Rectal smooth muscle tissue (tissue), 1 donor: Measurements from ENCODE around the gene CDK16.

Experiments used
- H3K27ac ChIP-seq: one replicate; pipeline ENCODE4 v1.7.0; 2013; ENCODE audit warnings: low read depth, low read length, inconsistent platforms
- H3K27me3 ChIP-seq: one replicate; pipeline ENCODE4 v1.7.0; 2013; ENCODE audit warnings: low read length; ENCODE audit not compliant: control insufficient read depth, insufficient read depth
- H3K36me3 ChIP-seq: one replicate; pipeline ENCODE4 v1.7.0; 2013; ENCODE audit warnings: low read length; ENCODE audit not compliant: control insufficient read depth, insufficient read depth
- H3K4me1 ChIP-seq: one replicate; pipeline ENCODE4 v1.7.0; 2013; ENCODE audit warnings: low read length; ENCODE audit not compliant: control insufficient read depth, insufficient read depth
- H3K4me3 ChIP-seq: one replicate; pipeline ENCODE4 v1.7.0; 2013; ENCODE audit warnings: low read length
- H3K9ac ChIP-seq: one replicate; pipeline ENCODE4 v1.7.0; 2013; ENCODE audit warnings: low read length

Gene CDK16

DNA sequence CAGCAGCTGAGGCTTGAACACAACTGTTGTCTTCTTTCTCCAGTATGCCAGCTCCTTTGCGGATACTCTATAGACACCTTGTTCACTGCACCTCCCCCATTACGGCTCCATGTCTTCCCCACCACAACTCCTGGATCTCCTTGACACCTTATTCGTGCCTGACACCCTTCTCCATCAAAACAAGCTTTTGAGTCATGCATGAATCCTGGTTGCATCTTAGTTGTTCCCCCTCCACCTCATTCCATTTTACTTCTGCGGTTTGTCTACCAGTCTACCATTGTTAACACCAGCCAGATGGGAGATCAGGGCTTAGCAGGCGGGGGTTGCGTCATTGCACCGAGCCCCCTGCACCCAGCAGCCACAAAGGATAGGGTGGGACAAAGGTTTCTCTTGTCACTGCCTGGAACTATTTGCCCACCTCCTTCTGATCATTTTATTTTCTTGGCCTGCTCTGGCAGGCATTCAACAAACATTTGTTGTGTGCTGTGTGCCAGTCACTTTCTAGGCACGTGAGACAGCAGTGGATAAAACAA is 2.0 kb upstream of the CDK16 start:
- Histone ChIP-seq H3K27ac (peak overlapping the region; percentile 77), H3K36me3 (peaks cover 45% of the 10 kb centered on the region), H3K27me3 (no peaks in the 10 kb centered on the region), H3K4me3 (peak overlapping the region; percentile 6), H3K4me1 (peaks cover 14% of the 10 kb centered on the region), H3K9ac (peak overlapping the region; percentile 3)

DNA sequence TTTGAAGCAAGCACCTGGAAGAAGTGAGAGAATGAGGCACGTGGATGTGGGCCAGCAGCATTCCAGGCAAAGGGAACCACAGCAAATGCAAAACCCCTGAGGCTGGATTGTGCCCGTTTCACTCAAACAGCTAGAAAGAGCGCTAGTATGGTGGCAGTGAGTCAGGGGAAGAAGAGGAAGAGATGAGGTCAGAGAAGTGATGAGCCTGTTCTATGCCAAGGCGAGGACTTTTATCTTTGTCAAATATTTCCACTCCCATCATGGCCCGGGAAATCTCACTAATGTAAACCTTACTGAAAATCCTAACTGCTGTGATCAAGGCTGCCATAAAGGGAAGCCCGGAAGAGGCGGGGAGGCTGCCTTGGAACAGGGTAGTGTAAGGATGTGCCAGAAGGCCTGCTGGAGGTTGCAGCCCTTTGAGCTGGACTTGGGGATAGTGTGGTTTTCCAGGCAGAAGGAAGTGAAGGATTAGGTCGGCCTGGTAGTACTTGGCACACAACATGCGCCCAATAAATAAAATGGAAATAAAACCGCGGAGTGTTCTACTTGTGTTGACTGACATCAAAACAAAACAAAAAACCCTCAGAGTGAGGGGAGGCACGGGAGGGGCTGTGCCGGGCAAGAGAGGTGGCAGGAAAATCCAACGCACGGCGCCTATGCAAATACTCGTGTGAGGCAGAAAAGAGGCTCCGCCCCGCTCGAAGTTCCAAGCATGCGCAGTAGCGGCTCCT is 1.2 kb upstream of the CDK16 start:
- Histone ChIP-seq H3K27ac (peak overlapping the region; percentile 77), H3K9ac (no peak overlapping the region), H3K4me3 (peak overlapping the region; percentile 27), H3K4me1 (peaks cover 14% of the 10 kb centered on the region), H3K27me3 (no peaks in the 10 kb centered on the region), H3K36me3 (peaks cover 38% of the 10 kb centered on the region)

DNA sequence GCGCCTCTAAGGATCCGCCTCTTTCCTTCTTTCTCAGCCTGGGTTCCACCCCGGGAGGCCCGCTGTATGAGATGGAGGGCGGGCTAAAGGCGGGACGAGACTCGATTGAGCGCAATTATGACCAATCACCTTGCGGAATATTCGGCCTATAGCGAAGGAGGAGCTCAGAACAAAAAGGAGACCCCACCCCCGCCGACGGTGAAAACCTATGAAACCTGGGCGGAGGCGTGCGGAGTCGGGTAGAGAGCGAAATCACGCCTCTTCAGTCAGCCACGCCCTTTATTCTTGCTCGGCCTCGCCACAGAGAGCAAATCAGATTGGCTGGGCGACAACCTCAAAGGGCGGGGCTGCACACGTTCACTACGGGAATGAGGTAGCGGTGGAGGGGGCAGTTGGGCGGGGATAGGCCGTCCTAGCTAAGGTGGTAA is 615 bp upstream of the CDK16 start:
- Histone ChIP-seq H3K9ac (peak overlapping the region; percentile 93), H3K27ac (peak overlapping the region; percentile 98), H3K4me3 (peak overlapping the region; percentile 94), H3K27me3 (no peaks in the 10 kb centered on the region), H3K4me1 (peaks cover 14% of the 10 kb centered on the region), H3K36me3 (peaks cover 32% of the 10 kb centered on the region)

DNA sequence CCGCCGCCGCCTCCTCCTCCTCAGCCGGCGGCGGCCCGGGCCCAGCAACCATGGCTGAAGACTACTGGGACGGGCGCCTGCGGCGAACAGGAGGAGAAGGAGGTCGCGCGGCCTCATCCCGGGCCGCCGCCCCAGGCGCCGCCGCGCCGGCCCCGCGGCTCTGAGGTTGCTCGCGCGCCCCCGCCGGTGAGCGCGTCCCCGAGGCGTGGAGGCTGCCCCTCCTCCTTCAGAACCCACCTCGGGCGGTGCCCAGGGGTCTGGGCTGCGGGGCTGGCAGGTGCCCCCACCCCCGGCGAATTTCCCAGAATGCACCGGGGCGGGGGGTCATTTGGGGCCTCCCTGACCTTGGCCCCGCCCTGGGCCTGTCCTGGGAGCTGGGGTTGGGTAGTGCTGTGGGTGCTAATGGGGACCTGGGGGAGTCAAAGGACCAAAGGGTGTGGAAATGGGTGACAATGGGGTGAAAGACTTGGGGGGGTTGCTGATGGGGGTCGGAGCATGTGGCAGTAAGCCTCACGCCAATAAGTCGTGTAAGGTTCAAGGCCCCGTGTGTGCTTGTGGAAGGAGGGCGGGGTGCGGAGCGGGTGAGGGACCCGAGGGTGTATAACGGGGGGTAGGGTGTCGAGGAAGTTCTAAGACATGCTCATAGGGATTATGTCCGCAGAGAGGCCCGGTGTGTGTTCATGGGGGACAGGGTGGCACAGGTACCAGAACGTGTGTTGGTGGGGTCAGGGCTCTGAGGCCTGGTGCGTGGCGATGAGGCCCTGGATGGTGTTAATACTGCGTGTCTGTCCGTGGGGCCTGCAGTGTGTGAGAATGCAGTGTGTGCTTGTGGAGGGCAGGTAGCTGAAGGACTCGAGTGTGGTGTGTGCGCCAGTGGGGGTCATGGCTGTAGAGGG is 687 bp downstream of the CDK16 start:
- Histone ChIP-seq H3K36me3 (peaks cover 31% of the 10 kb centered on the region), H3K9ac (peak overlapping the region; percentile 93), H3K4me1 (peaks cover 14% of the 10 kb centered on the region), H3K4me3 (peak overlapping the region; percentile 94), H3K27me3 (no peaks in the 10 kb centered on the region), H3K27ac (peak overlapping the region; percentile 98)

DNA sequence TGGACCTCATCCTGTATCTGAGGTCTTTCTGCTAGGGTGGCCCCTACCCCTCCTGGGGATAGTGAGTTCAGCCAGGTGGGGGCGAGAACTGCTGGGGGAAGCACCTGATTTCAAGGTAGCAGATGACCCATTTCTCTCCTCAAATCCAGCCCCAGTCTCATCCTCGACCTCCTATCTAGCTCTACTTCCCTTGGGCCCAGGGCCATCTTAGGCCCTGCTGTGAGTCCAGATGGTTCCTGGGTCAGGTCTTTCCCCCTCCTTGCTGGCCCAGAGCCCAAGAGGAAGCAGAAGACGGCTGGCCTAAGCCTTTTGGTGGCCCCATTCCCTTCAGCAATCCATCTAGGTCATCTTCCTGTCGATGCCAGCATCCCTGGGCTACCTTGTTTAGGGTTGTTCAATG is 3.3 kb downstream of the CDK16 start:
- Histone ChIP-seq H3K4me1 (peaks cover 10% of the 10 kb centered on the region), H3K27me3 (peaks cover 2% of the 10 kb centered on the region), H3K36me3 (peaks cover 33% of the 10 kb centered on the region), H3K4me3 (no peak overlapping the region), H3K9ac (no peak overlapping the region), H3K27ac (no peak overlapping the region)

DNA sequence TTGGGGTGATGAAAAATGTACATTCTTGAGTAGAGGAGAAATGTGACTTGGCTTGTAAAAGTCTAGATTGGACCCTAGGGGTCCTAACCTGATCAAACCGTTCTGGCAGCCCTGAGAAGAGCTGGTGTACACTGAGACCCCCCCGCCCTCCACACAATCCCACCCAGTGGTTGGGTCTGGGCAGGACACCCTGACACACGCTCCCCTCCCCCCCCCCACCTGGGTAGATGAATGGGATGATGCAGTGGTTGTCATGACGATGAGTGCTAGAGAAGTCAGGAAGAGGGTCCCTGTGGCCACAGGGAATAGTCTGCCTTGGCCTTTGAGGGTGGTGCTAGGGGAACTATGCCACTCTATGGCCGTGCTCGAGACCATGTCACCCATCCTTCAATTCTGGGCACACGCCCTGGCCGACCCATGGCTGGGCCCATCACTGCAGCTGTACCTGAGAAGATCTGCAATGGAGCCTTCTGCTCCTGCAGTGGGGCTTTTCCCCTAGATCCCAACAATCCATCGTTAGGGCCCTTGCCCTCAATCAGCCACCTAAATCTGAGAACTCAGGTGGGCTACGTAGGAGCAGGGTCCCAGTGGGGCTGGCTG is 4.4 kb downstream of the CDK16 start:
- peaks cover 2% of the 10 kb centered on the region for H3K27me3 ChIP-seq
- peaks cover 6% of the 10 kb centered on the region for H3K4me1 ChIP-seq
- no peak overlapping the region for H3K27ac ChIP-seq
- H3K4me3 ChIP-seq, result no peak overlapping the region
- no peak overlapping the region for H3K9ac ChIP-seq
- peaks cover 36% of the 10 kb centered on the region for H3K36me3 ChIP-seq

DNA sequence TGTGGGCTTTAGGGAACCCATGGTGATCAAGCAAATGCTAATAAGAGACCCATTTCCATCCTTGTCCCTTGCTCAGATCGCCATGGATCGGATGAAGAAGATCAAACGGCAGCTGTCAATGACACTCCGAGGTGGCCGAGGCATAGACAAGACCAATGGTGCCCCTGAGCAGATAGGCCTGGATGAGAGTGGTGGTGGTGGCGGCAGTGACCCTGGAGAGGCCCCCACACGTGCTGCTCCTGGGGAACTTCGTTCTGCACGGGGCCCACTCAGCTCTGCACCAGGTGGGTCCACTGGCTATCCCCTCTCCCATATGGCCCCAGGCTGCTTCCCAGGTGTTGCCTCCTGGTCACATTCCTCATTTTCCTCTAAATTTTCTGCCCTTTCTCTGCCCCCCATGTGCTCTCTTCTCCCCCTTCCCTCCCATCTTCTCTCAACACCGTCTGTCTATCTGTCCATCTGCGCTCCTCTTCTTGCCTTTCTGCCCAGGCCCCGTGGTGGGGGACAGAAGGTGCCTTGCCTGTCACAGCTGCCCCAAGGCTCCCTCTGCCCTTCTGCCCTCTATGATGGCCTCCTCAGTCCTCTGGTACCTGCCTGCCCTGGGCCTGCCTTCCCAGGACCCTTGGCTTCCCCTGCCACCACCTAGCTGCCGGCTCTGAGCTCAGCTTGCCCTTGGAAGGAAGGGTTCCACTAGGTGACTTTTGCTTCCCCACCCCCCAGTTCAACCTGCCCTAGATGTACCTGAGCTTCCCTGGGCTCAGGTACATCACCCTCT is 5.2 kb downstream of the CDK16 start:
- H3K4me1 ChIP-seq, result peaks cover 6% of the 10 kb centered on the region
- no peak overlapping the region for H3K4me3 ChIP-seq
- no peak overlapping the region for H3K27ac ChIP-seq
- no peak overlapping the region for H3K9ac ChIP-seq
- H3K27me3 ChIP-seq, result peaks cover 2% of the 10 kb centered on the region
- peaks cover 36% of the 10 kb centered on the region for H3K36me3 ChIP-seq

DNA sequence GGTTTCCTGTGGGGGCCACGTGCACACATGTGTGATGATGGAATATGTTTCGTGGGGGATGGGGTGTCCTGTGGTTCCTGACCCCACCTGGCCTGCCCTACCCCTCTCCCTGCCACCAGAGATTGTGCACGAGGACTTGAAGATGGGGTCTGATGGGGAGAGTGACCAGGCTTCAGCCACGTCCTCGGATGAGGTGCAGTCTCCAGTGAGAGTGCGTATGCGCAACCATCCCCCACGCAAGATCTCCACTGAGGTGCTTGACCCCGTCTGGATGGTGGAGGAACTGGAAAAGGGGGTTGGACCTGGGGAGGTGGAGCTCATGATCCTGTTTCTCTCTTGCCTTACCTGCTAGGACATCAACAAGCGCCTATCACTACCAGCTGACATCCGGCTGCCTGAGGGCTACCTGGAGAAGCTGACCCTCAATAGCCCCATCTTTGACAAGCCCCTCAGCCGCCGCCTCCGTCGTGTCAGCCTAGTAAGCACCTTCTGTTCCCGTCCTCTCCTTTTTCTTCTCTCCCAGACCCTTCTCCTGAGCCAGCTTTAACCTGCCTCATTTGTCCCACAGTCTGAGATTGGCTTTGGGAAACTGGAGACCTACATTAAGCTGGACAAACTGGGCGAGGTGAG is 5.9 kb downstream of the CDK16 start:
- Histone ChIP-seq H3K27me3 (peaks cover 2% of the 10 kb centered on the region), H3K9ac (no peak overlapping the region), H3K4me3 (no peak overlapping the region), H3K27ac (no peak overlapping the region), H3K4me1 (peaks cover 6% of the 10 kb centered on the region), H3K36me3 (peaks cover 39% of the 10 kb centered on the region)

DNA sequence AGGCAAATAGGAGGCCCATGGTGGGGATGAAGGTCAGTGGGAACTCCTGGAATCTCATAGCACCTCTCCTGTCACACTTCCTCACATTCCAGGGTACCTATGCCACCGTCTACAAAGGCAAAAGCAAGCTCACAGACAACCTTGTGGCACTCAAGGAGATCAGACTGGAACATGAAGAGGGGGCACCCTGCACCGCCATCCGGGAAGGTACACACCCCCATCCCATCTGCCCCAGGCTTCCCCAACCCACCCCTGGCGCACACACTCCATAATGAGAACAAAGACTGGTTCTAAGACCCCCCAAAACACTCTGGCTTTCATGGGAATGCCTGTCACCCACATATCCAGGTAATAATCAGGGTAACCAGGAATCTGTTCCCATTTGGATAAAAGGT is 6.4 kb downstream of the CDK16 start:
- Histone ChIP-seq H3K36me3 (peaks cover 39% of the 10 kb centered on the region), H3K27ac (no peak overlapping the region), H3K27me3 (peaks cover 2% of the 10 kb centered on the region), H3K4me1 (peaks cover 3% of the 10 kb centered on the region), H3K4me3 (no peak overlapping the region), H3K9ac (no peak overlapping the region)

DNA sequence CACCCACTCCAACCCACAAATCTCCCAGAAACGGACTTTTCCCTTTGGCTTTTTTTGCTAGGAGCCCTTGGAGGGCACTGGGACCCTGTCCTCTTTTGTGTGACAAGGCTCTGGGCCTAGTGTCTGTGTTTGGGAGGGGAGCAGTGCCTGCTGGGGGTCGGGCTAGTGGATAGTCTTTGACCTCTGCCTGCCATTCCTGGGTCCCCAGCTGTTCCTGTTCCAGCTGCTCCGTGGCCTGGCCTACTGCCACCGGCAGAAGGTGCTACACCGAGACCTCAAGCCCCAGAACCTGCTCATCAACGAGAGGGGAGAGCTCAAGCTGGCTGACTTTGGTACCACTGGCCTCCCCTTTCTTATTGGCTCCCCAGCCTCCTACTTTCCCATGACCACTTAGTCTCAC is 7.6 kb downstream of the CDK16 start:
- Histone ChIP-seq H3K4me3 (no peak overlapping the region), H3K27me3 (peaks cover 2% of the 10 kb centered on the region), H3K9ac (no peak overlapping the region), H3K36me3 (peaks cover 39% of the 10 kb centered on the region), H3K27ac (no peak overlapping the region), H3K4me1 (no peaks in the 10 kb centered on the region)

DNA sequence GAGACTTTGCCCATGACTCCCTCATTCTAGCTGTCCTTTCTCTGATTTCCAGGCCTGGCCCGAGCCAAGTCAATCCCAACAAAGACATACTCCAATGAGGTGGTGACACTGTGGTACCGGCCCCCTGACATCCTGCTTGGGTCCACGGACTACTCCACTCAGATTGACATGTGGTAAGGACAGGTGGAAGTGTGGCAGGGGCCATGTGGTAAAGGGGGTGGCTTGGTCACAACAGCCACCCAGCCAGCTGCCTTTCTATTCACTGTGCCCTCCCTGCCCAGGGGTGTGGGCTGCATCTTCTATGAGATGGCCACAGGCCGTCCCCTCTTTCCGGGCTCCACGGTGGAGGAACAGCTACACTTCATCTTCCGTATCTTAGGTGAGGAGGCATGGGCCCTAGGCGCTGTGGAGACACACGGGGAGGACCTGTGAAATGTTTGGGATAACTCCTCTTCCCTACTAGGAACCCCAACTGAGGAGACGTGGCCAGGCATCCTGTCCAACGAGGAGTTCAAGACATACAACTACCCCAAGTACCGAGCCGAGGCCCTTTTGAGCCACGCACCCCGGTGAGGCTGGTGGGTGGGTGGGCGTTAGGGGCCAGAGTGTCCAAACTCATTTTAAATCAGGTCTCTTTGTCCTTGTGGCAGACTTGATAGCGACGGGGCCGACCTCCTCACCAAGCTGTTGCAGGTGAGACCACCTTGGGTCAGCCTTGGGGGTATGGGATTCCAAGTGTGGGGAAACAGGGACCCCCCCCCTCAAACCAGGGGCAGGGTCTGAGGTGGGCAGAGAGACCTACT is 8.3 kb downstream of the CDK16 start:
- Histone ChIP-seq H3K4me1 (no peaks in the 10 kb centered on the region), H3K36me3 (peaks cover 39% of the 10 kb centered on the region), H3K27me3 (peaks cover 2% of the 10 kb centered on the region), H3K4me3 (no peak overlapping the region), H3K9ac (no peak overlapping the region), H3K27ac (no peak overlapping the region)
